MG63 (cell line): ENCODE results near the gene PTS. TPM values are rescaled to one million over a fixed set of nuclear protein-coding genes. Genes with fewer than 3 reads are reported as not detected.
"Not testable (repeated sequence)": the region's sequence is repeated elsewhere in the genome, so short reads cannot be mapped to it uniquely, and the experiment has no call there.

ENCODE experiments used
- DNase-seq: peaks from one replicate; pipeline ENCODE4 v3.0.0-alpha.2; 2020
- H3K27me3 ChIP-seq: fragments of 250-450 bp; sonication (Bioruptor Pico); 2 replicates; pipeline ENCODE4 v1.5.1; 2020; ENCODE audit warnings: mild to moderate bottlenecking, moderate library complexity
- H3K36me3 ChIP-seq: fragments of 250-450 bp; sonication (Bioruptor Pico); 2 replicates; pipeline ENCODE4 v1.5.1; 2020; ENCODE audit warnings: mild to moderate bottlenecking, moderate library complexity
- H3K4me3 ChIP-seq: fragments of 250-450 bp; sonication (Bioruptor Pico); 2 replicates; pipeline ENCODE4 v1.5.1; 2020; ENCODE audit warnings: mild to moderate bottlenecking, moderate library complexity
- H3K9me3 ChIP-seq: fragments of 250-450 bp; sonication (Bioruptor Pico); 2 replicates; pipeline ENCODE4 v1.5.1; 2020; ENCODE audit warnings: mild to moderate bottlenecking, moderate library complexity
- total RNA-seq: library from RNA; depleted of rRNA; stranded (reverse); fragments of >200 nt; shearing (Covaris generic); gene quantifications from 2 replicates; pipeline ENCODE4 v1.2.3, GENCODE V29; 2014; ENCODE audit warnings: low replicate concordance; rRNA removed

PTS gene
- total RNA-seq: 64.0 and 98.2 TPM in 2 replicates

- no peaks in the 10 kb centered on the region for H3K9me3 ChIP-seq
- H3K36me3 ChIP-seq: peaks cover 24% of the 10 kb centered on the region
- DNase-seq: peak; percentile 90
- peak within 1 kb of the TSS; percentile 80 for H3K4me3 ChIP-seq
- no peaks in the 10 kb centered on the region for H3K27me3 ChIP-seq
Measured at GRCh38 chr11:112226062-112226830, at the start of gene PTS. PTS (plus strand) TSS chr11:112226428; CDS start chr11:112226444, 16 bp downstream.

- H3K4me3 ChIP-seq: no peak overlapping the region
- H3K36me3 ChIP-seq: no peaks in the 10 kb centered on the region
- DNase-seq: no peak
- no peaks in the 10 kb centered on the region for H3K27me3 ChIP-seq
- H3K9me3 ChIP-seq: no peaks in the 10 kb centered on the region
Measured at GRCh38 chr11:112177589-112177988, 48.6 kb upstream of the PTS start.

- Histone ChIP-seq H3K27me3 (no peaks in the 10 kb centered on the region), H3K9me3 (no peaks in the 10 kb centered on the region), H3K4me3 (no peak overlapping the region), H3K36me3 (no peaks in the 10 kb centered on the region)
- DNase-seq: no peak
Measured at GRCh38 chr11:112178428-112178827, 47.8 kb upstream of the PTS start.

- DNase-seq: no peak
- Histone ChIP-seq H3K36me3 (no peaks in the 10 kb centered on the region), H3K4me3 (no peak overlapping the region), H3K27me3 (no peaks in the 10 kb centered on the region), H3K9me3 (no peaks in the 10 kb centered on the region)
Measured at GRCh38 chr11:112178936-112179335, 47.3 kb upstream of the PTS start.

GRCh38 chr11:112179601-112180000 is 46.6 kb upstream of the PTS start:
- no peak for DNase-seq
- H3K27me3 ChIP-seq: no peaks in the 10 kb centered on the region
- no peaks in the 10 kb centered on the region for H3K9me3 ChIP-seq
- H3K4me3 ChIP-seq: no peak overlapping the region
- H3K36me3 ChIP-seq: no peaks in the 10 kb centered on the region

GRCh38 chr11:112182867-112183266 is 43.4 kb upstream of the PTS start:
- Histone ChIP-seq H3K9me3 (no peaks in the 10 kb centered on the region), H3K4me3 (no peak overlapping the region), H3K36me3 (no peaks in the 10 kb centered on the region), H3K27me3 (no peaks in the 10 kb centered on the region)
- DNase-seq: no peak

- no peaks in the 10 kb centered on the region for H3K9me3 ChIP-seq
- no peak for DNase-seq
Measured at GRCh38 chr11:112185883-112186282, 40.3 kb upstream of the PTS start.

GRCh38 chr11:112186304-112186703 is 39.9 kb upstream of the PTS start:
- Histone ChIP-seq H3K9me3 (no peaks in the 10 kb centered on the region), H3K36me3 (no peaks in the 10 kb centered on the region), H3K27me3 (no peaks in the 10 kb centered on the region), H3K4me3 (no peak overlapping the region)
- no peak for DNase-seq

More at GRCh38 chr11:112185883-112186282, 40.3 kb upstream of the PTS start:
- Histone ChIP-seq H3K36me3 (no peaks in the 10 kb centered on the region), H3K27me3 (no peaks in the 10 kb centered on the region), H3K4me3 (no peak overlapping the region)

- not testable (repeated sequence) for H3K9me3 ChIP-seq, H3K36me3 ChIP-seq, H3K4me3 ChIP-seq, H3K27me3 ChIP-seq
- DNase-seq: peak; percentile 74
Measured at GRCh38 chr11:112195113-112195512, 31.1 kb upstream of the PTS start.

GRCh38 chr11:112195951-112196351 is 30.3 kb upstream of the PTS start:
- no peaks in the 10 kb centered on the region for H3K9me3 ChIP-seq
- DNase-seq: peak; percentile 18
- no peaks in the 10 kb centered on the region for H3K27me3 ChIP-seq
- H3K36me3 ChIP-seq: no peaks in the 10 kb centered on the region
- H3K4me3 ChIP-seq: no peak overlapping the region

- Histone ChIP-seq H3K9me3 (no peaks in the 10 kb centered on the region), H3K4me3 (no peak overlapping the region), H3K36me3 (no peaks in the 10 kb centered on the region), H3K27me3 (no peaks in the 10 kb centered on the region)
- no peak for DNase-seq
Measured at GRCh38 chr11:112196519-112197087, 29.6 kb upstream of the PTS start.

- not testable (repeated sequence) for H3K27me3 ChIP-seq, H3K9me3 ChIP-seq, DNase-seq, H3K36me3 ChIP-seq, H3K4me3 ChIP-seq
Measured at GRCh38 chr11:112199101-112199500, 27.1 kb upstream of the PTS start.

GRCh38 chr11:112200252-112200651 is 26.0 kb upstream of the PTS start:
- no peak for DNase-seq
- H3K27me3 ChIP-seq: no peaks in the 10 kb centered on the region
- H3K9me3 ChIP-seq: no peaks in the 10 kb centered on the region
- no peaks in the 10 kb centered on the region for H3K36me3 ChIP-seq
- no peak overlapping the region for H3K4me3 ChIP-seq

- H3K9me3 ChIP-seq: no peaks in the 10 kb centered on the region
- no peak overlapping the region for H3K4me3 ChIP-seq
- H3K27me3 ChIP-seq: no peaks in the 10 kb centered on the region
- DNase-seq: no peak
- no peaks in the 10 kb centered on the region for H3K36me3 ChIP-seq
Measured at GRCh38 chr11:112206071-112206470, 20.2 kb upstream of the PTS start.

GRCh38 chr11:112210890-112211289 is 15.3 kb upstream of the PTS start:
- Histone ChIP-seq H3K9me3 (no peaks in the 10 kb centered on the region), H3K4me3 (no peak overlapping the region), H3K27me3 (no peaks in the 10 kb centered on the region), H3K36me3 (no peaks in the 10 kb centered on the region)
- no peak for DNase-seq

GRCh38 chr11:112211536-112211935 is 14.7 kb upstream of the PTS start:
- Histone ChIP-seq H3K9me3 (no peaks in the 10 kb centered on the region), H3K27me3 (no peaks in the 10 kb centered on the region), H3K36me3 (no peaks in the 10 kb centered on the region), H3K4me3 (no peak overlapping the region)
- no peak for DNase-seq

GRCh38 chr11:112212290-112212689 is 13.9 kb upstream of the PTS start:
- no peak overlapping the region for H3K4me3 ChIP-seq
- H3K9me3 ChIP-seq: no peaks in the 10 kb centered on the region
- DNase-seq: no peak
- no peaks in the 10 kb centered on the region for H3K36me3 ChIP-seq
- no peaks in the 10 kb centered on the region for H3K27me3 ChIP-seq

GRCh38 chr11:112212710-112213109 is 13.5 kb upstream of the PTS start:
- DNase-seq: no peak
- H3K4me3 ChIP-seq: no peak overlapping the region
- no peaks in the 10 kb centered on the region for H3K27me3 ChIP-seq
- H3K9me3 ChIP-seq: no peaks in the 10 kb centered on the region
- H3K36me3 ChIP-seq: no peaks in the 10 kb centered on the region
